GM04503 (cell line): ENCODE measurements around the gene RBM5.

Experiments used
- DNase-seq: peaks from one replicate; pipeline ENCODE4 v3.0.0-alpha.2; 2012; ENCODE audit warnings: low read depth

RBM5 gene

DNA sequence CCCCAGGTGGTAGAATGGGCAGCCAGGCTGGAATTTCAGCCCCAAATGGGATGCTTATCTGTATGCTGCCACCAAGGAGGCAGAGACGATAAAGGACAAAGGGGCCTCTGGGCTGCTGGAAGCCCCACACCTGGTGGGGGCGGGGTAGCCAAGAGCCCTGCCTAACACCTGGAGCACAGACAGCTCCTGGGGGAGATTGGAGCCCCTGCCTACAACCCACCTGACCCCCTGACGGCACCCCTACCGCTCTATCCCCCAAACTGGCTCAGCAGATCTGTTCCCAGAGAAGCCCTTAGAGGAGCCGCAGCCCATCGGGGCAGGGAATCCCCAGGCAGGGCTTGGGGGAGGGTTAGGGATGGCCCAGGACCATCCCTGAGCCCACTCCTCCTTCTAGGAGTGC lies 50.6 kb downstream of the RBM5 start:
- no peak for DNase-seq

DNA sequence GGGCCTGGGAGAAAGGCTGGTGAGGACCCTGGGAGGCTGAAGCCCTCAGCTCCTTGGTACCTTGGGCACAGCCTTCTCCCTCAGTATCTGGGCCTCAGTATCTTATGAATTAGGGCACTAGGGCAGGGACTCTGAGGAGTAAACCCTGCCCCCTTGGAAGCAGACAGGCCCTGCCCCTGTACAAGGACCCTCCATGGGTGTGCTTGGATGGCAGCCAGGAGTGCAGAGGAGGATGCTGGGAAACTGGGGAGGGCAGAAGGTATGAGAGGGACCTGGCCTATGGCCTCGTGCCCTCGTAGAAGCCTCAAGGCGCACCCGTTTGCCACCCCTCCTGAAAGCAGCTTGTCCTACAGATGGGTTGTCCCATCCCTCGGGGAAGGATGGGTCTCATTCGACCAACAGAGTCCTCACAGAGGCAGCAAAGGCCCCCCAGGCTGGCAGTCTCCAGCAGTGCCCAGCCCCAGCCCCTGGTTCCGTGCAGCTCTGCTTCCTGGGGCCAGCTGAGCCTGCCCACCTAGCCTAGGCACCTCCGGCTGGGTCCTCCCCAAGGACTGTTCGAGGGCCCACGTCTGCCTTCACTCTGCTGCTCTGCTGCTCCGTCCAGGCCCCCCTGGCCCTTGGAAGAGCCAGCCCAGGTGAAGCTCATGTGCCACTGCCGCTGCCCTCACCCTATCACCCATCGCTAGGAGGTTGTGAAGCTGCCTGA lies 51.2 kb downstream of the RBM5 start:
- DNase-seq, result no peak

GRCh38 chr3:50140990-50141389 lies 52.3 kb downstream of the RBM5 start:
- no peak for DNase-seq

DNA sequence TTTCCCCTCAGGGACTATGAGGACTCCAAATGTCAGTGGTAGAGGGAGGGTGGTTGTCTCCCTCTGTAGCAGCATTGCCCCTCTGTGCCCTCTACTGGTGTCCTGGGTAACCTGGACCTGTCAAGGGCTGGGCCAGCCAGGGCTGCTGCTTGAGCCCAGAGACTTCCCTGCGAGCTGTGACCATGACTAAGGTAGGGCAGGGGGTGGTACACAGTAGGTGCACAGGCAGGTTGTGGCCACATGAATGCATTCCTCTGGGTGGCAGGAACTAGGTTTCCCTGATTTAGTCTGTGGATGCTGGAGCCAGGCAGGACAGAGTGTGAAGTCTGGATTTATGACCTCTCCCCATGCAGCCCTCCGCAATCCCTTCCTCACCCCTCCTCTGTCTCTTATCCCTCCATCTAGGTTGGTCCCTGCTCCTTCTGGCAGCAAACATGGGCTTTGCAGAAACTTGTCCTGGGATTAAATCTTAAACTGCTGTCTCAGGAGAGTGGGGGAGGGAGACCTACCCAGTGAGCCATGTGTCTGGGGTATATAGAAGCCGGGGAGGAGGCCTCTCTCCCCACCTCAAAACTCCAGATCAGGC lies 57.7 kb downstream of the RBM5 start:
- DNase-seq, result no peak

- no peak for DNase-seq
These were observed 58.3 kb downstream of the RBM5 start for GRCh38 chr3:50147016-50147415.

GRCh38 chr3:50147447-50147846 lies 58.7 kb downstream of the RBM5 start:
- no peak for DNase-seq

DNA sequence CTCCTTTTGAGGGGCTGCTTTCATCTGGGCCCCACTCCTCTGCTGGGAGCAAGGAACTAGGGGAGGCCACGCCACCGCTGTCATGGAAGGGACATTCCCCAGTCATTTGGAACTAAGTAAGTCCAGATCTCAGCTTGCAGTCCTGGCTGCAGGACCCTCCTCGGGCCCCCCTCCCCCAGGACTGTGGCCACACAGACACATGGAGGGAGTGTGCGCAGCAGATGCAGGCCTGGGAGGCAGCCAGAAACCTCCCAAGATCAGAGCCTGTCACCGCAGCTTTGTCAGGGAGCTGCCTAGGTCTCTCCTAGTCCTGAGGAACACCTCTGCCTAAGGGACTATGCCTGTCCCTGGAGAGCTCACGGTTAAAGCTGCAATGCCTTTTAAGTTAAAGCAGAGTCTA lies 59.1 kb downstream of the RBM5 start:
- DNase-seq, result no peak

DNA sequence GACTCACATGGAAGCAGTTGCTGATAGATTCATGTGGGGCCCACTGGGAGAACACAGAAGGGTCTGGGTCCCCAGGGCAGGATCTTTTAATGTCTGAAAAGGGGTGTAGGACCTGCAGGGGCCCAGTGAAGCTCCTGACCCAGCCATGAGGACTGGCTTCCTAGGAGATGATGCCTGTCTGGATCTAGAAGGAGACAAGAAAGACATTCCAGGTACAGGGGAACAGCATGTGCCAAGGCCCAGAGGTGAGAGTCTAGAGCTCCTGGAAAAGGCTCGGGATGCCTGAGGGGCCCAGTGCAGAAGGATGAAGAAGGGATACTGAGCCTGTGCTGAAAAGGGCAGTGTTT lies 61.7 kb downstream of the RBM5 start:
- DNase-seq, result no peak

DNA sequence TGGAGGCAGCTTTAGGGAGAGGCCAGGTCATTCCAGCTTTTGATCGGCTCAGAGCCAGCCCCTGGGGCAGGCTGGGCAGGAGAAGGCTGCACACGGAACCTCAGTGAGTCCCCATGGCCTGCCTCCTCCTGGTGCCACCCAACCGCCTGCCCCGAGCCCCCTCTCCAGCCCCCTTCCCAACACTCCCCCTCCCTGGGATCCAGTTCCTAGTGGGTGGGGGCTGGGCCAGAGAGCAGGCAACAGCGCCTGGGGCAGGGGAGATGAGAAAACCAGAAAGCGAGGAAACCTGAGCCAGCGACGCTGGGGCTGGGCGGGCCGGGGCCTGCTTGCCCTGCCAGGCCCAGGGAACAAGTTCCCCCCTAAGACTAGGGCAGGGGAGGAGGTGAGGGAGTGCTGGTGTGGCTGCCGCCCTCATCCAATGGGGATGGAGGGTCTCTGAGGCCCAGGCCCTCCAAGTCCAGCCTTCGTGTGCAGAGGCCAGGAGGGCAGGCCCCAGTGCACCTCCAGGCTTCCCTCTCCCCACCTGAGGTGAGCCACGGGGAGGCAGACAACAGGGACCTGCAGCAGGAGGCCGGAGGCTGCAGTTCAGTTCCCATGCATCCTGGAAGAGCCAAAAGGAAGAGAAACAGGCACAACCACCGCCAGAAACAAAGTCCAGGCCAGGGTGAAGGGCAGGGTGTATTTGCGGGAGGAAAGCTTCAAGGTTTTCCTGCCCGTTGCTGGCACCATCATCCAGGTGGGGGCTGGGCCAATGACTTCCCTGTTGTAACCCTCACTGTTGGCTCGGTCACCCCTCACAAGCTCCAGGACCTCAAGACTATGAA lies 62.4 kb downstream of the RBM5 start:
- no peak for DNase-seq

- no peak for DNase-seq
These were observed 63.0 kb downstream of the RBM5 start for GRCh38 chr3:50151728-50152127.

DNA sequence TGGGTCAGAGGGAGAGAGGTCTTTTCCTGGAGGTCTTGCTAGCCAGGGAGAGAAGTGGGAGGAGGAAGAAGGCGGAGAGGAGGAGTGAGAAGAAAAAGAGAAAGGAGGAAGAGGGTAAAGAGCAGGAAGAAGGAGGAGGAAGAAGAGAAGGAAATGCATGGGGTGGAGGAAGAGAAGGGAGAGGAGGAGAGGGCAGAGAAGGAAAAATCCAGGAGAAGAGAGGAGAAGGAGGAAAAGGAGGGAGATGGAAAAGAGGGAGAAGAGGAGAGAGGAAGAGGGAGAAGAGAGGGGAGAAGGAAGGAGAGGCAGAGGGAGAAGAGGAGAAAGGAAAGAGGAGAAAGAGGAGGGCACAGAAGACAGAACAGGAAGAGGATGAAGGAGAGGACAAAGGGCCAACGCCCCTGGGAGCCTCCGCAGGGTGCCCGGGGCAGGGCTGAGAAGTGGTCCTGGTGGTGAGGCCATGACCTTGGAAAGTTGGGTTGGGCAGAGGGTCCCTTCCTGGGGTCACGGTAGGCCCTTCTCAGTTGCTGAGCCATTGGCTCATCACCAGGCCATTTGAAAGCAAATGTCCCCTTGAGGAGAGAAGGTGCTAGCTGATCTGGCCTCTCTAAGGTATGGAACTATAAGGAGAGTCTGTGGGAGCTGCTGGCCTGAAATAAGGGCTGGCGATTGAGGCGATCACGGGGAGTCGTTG lies 65.2 kb downstream of the RBM5 start:
- DNase-seq, result no peak

- no peak for DNase-seq
These were observed 65.7 kb downstream of the RBM5 start for GRCh38 chr3:50154476-50154839.

DNA sequence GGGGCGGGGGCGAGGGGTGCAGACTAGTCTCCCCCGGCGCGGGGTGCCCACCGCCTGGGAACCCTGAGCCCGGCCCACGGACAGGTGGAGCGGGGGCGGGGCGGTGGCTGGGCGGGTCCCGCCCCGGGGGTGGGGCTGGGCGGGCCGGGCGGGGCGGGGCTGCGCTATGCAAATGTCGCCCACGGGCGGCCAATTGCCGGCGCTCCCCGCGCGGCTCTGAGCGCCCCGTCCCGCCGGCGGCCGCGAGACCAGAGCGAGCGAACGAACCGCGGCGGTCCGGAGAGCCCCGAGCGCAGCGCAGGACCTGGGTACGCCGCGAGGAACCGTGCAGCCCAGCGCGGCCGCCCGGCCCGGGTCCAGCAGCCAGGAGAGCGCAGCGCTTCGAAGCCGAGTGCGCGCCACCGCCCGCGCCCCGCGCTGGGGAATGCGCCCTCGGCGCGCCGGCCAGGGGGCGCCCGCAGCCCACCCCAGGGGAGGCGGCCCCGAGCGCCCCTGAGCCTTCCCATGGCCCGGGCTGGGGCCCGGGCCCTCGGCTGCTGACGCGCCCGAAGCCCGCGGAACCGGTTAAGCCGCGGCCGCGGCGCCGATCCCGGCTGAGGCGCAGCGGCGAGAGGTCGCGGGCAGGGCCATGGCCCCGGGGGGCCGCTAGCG lies 66.2 kb downstream of the RBM5 start, which contains the start of gene SEMA3F:
Gene SEMA3F, plus strand, starts transcription at position 485 of the 651 bp plus-strand sequence. CDS start 4,299 bp downstream, outside the sequence.
- no peak for DNase-seq

DNA sequence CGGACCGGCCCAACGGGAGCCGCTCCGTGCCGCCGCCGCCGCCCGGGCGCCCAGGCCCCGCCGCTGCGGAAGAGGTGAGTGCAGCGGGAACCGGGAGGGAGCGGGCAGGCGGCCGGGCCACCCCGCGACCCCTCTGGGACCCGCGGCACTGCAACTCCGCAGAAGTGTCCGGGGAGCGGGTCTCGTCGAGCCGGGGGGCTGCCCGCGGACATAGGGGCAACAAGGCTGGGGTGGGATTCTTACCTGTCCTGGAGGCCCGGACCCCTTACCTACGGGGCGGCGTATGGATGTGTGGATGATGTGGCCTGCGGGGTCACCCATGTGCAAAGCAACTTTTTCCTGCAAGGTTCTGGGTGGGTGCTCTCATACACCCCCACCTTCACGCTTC lies 66.8 kb downstream of the RBM5 start:
- no peak for DNase-seq

GRCh38 chr3:50155891-50156290 lies 67.2 kb downstream of the RBM5 start:
- no peak for DNase-seq

GRCh38 chr3:50156549-50157493 lies 68.1 kb downstream of the RBM5 start:
- DNase-seq, result no peak

- no peak for DNase-seq
These were observed 69.3 kb downstream of the RBM5 start for GRCh38 chr3:50157827-50158529.

DNA sequence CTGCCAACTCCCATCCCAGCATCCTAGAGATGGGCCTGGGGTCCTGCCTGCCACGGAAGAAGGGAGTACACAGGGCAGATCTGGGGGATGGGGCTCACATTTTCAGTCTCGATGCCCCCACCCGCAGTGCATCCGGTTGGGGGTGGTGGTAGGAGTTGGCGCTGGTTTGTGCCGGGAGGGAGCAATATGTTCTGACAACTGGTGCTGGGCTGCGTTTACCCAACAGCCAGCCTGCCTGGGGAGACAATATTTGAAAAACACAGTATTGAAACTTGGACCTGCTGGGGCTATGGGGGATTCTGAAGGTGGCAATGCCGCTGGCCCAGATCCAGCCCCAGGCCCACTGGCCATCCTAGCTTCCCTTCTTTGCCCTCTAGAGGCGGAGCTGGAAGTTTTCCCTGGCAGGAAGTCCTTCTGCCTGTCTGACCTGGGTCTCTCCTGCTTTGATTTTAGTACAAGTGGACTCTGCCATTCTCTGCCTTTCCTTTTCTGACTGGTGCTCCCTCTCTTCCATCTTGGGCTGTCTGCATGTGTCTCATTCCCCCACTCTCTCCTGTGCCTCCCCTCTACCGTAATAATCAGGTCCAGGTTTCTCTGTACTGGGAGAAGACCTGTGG lies 69.9 kb downstream of the RBM5 start:
- no peak for DNase-seq

GRCh38 chr3:50160561-50160983 lies 71.9 kb downstream of the RBM5 start:
- DNase-seq, result no peak

DNA sequence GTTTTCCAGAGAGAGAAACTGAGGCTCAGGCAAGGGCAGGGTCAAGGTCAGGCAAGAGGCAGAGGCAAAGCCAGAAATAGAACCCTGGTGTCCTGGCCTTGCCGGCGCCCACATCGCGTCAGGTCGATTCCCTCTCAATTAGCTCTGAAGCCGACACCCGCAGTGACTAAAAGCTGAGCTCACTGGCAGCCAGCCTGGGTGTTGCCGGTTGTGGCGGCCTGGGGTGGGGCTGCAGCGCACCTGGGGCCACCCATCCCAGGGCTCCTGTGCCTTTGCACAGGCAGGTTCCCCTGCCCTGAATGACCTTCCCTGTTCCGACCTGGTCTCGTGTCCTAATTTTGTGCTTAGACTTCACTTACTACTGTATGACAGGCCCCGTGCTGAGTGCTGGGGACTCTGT lies 72.6 kb downstream of the RBM5 start:
- no peak for DNase-seq
